Glomerular visceral epithelial cell (primary cell): ENCODE data around the gene TMEM130.
A peak's percentile ranks its signal among the peaks of the same experiment; 100 is the strongest.
"Not testable (repeated sequence)": the region's sequence is repeated elsewhere in the genome, so short reads cannot be mapped to it uniquely, and the experiment has no call there.

Experiments used
- DNase-seq: peaks from one replicate; pipeline ENCODE4 v3.0.0-alpha.2; 2016; ENCODE audit errors: extremely low spot score

TMEM130 gene

DNA sequence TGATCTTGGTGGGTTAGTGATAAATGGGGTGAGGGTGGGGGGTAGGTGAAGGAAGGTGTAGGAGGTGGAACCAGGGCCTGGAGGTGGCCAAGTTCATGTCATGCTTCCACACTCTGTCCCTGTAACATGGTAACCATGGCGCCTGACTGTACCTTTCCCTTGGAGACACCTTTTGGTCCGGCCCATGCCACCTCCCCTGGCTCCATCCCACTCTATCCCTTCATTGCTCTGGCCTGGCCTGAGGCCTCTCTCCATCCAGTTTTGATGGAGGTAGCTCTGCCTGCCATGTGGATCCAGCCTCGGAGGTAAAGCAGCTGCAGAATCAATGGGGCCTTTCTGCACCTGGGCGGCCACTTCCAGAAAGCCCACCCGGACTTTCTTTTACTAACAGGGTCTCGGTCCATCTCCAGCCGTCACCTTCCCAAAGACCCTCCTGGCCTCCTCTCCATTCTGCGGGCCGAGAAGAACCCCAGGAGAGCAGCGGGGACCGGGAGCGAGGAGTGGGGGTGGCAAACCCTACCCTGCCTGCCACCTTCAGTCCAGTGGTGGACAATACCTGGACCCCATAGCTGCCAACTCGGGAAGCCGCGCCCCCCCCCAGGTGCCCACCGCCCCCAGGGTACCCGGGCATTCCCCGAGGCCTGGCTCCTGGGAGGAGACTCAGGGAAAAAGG, 8.0 kb upstream of the TMEM130 start:
- no peak for DNase-seq

DNA sequence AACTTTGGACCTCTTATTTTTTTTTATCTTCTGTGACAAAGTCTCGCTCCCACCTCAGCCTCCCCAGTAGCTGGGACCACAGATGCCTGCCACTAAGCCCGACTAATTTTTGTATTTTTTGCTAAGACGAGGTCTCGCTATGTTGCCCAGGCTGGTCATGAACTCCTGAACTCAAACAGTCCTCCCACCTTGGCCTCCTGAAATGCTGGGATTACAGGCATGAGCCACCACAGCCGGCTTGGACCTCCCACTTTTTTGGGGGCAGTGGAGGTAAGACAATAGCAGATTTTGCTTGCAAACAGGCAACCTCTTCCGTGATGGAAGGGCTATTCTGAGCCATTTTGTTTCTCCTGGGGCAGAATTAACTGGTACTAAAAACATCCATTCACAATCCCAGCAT, 7.3 kb upstream of the TMEM130 start:
- DNase-seq: no peak

DNA sequence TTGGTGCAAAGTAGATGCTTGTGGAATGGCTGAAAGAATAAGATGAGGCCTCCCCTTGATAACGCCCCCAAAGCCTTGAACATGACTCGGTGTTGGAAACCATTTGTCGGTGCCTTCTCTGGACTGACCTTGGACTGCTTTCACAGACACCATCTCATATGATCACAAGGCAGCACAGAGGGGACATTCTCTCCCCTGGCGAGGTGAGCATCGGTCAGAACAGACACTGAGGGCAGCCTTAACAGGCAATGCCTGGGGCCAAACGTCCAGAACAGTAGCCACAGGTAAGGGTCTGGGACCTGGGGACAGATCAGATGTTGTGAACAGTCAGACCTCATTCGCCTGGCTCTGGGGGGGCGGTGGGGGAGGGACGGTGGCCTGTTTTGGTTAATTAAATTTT, 5.7 kb upstream of the TMEM130 start:
- no peak for DNase-seq

DNA sequence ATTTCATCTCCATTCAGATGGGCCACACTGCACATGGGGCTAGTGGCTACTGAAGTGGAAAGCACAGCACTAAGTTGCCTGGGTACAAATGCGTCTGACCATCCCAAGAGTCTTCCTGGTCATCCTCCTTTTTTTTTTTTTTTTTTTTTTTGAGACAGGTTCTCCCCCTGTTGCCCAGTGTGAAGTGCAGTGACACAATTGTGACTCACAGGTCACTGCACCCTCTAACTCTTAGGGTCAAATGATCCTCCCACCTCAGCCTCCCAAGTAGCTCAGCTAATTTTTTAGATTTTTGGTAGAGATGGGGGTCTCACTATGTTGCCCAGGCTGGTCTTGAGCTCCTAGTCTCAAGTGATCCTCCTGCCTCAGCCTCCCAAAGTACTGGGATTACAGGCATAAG, 5.1 kb upstream of the TMEM130 start:
- no peak for DNase-seq

DNA sequence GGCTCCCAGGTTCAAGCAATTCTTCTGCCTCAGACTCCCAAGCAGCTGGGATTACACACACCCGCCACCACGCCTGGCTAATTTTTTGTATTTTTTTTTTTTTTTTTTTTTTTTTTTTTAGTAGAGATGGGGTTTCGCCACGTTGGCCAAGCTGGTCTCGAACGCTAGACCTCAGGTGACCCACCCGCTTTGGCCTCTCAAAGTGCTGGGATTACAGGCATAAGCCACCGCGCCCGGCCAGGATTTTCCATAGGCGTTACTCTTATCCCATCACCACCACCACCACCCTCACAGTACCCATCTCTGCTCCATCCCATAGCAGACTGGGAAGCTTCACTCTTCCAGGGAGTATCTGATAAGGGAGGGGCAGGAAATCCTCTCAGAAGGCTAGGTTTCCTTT, 3.8 kb upstream of the TMEM130 start:
- DNase-seq: not testable (repeated sequence)

DNA sequence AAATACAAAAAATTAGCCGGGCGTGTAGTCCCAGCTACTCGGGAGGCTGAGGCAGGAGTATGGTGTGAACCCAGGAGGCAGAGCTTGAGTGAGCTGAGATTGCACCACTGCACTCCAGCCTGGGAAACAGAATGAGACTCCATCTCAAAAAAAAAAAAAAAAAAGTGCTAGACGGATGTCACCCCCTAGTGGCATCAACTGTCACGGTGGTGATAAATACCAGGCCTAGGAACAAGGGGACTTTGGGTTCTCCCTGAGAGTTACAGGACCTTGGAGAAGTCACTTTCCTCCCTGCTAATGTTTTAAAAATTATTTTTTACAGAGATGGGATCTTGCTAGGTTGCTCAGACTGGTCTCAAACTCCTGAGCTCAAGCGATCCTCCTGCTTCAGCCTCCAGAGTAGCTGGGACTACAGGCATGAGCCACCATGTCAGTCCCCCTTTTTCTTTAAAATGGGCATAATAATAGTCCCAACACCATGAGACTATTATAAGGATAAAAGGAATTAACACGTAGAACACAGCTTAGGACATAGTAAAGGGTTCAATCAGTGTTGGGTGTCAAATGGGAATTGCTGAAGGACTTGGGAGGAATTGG, 2.6 kb upstream of the TMEM130 start:
- no peak for DNase-seq

DNA sequence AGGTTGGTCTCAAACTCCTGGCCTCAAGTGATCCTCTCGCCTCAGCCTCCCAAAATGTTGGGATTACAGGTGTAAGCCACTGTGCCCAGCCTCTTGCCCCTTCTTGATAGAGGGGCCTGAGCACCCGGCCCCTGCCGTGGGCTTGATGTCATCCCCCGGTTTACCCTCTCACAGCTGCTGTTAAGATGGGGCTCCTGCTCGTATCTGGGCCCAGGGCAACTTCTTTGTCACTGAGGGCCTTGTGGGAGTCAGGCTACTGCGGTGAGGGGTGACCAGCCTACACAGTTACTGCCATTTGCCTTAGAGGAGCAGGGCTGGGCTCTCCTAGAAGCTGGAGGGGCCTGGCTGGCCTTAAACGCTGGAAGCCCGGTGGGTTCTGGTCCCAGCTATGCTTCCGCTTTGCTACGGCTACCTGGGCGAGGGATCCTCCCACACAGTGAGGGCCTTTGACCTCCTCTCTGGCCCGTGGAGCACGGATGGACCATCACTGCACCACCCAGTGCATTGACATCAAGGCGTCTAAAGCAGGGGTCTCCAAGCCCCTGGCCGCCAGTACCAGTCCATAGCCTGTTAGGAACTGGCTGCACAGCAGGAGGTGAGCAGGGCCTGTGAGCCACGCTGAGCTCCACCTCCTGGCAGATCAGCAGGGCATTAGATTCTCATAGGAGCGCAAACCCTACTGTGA, 1.1 kb upstream of the TMEM130 start:
- DNase-seq: no peak

DNA sequence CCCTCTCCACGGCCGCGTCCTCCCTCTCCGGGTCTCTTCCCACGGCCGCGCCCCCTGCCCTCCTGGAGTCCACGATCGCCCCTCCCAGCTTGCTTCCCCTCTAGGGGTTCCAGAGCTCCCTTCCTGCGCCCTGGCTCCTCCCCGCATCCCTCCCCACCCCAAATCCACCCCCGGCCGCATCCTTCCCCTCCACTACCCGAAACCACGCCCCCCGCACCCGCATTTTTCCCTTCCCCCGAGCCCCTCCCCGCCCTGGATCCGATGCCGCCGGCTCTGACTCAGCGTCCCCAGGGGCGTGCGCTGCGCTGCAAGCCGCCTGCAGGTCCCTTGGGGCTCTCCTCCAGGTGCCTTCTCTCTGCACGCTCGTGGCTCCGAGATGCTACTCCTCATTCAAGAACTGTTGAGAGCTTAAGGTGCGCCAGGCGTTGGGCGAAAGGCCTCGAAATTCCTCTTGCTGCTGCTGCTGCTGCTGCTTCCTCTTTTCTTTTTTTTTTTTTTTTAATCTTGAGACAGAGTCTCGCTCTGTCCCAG, 372 bp upstream of the TMEM130 start:
- DNase-seq: peak; percentile 44

DNA sequence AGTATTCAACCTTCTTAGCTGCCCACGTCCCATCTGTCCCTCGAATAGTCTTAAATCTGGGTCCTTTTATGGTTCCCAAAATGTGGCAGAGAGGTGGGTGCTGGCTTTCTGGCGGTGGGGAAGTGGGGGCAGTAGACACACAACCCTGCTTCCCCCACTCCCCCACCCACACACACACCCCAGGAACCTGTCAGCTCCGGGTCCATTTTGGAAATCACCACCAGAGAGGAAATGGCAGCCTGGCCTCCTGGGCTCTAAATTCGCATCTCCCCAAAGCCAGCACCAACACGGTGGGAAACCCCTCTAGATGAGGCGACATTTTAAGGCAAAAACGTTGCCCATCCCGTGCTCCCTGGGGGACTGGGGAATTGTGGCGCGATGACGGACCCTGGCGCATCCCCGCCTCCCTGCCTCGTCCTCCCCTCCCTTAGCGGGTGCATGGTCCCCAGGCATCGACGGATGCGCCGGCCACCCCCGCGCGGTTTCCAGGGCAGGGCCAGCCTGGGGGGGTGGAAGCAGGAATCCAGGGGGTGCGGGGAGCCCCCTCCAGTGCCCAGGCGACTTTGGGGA, 702 bp downstream of the TMEM130 start:
- DNase-seq: no peak

DNA sequence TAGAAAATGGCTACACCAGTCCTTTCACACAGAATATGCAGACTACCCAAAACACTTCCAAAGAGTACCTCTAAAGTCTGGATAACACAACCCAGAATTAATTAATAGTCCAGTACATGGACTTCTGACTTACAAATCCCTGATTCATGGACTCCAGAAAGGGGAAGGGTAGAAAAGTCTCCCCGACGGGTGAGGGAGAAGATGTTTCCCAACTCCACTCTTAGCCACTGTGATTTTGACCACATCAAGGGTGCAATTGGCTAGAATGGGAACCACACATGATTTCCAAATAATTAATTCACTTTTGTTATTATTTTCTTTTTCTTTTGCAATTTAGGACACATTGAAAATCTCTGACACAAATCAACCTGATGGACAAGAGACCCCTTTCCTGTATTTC, 1.4 kb downstream of the TMEM130 start:
- DNase-seq: no peak

DNA sequence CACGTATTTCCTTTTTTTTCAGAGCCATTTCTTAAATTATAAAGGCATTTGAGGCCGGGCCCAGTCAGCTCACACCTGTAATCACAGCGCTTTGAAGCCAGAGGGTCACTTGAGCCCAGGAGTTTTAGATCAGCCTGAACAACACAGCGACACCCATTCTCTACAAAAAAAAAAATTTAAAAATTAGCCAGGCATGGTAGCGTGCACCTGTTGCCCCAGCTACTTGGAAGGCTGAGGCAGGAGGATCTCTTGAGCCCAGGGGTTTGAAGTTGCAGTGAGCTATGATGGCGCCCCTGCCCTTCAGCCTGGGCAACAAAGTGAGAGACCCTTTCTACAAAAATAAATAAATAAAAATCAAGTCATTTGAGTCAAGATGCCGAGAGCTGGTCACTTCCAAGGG, 3.0 kb downstream of the TMEM130 start:
- DNase-seq: no peak

DNA sequence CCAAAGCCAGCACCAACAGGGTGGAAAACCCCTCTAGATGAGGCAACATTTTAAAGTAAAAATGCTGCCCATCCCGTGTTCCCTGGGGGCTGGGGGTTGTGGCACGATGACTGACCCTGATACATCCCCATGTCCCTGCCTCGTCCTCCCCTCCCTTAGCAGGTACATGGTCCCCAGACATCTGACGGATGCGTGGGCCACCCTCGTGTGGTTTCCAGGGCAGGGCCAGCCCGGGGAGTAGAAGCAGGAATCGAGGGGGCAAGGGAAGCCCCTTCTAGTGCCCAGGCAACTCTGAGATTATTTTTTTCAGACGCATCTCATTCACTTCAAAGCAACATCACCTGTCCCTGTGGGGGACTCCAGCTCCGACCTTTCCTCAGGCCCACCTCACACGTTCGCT, 3.5 kb downstream of the TMEM130 start:
- DNase-seq: no peak

DNA sequence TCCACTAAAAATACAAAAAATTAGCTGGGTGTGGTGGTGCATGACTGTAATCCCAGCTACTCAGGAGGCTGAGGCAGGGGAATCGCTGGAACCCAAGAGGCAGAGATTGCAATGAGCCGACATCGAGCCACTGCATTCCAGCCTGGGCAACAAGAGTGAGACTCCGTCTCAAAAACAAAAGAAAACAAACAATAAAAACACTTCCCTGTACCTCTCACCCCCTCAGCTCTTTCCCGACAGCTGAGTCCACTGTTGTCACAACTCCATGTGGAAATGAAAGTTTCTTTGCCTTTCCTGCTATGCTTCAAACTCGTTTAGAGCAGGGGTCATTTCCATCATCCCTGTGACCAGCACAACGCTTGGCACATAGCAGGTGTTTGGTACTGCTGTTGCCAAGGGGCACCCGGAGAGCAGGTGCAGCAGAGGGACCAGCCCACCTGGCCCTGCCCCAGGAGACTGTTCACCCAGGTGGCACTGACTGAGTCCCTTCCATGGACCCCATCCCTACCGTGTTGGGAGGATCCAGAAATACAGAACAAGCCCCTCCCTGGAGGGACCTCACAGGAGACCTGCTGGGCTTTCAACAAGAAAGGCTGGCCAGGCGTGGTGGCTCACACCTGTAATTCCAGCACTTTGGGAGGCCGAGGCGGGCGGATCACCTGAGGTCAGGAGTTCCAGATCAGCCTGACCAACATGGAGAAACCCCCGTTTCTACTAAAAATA, 4.9 kb downstream of the TMEM130 start:
- DNase-seq: no peak

DNA sequence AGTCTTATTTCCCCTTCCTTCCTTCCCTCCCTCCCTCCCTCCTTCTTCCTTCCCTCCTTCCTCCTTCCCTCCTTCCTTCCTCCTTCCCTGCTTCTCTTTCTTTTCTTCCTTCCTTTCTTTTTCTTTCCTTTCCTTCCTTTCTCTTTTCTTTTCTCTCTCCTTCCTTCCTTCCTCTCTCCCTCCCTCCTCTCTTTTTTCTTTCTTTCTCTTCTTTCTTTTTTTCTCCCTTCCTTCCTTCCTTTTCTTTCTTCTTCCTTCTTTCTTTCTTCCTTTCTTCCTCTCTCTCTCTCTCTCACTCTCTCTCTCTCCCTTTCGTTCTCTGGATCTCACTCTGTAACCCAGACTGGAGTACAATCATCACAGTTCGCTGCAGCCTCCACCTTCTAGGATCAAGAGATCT, 6.2 kb downstream of the TMEM130 start:
- DNase-seq: no peak

DNA sequence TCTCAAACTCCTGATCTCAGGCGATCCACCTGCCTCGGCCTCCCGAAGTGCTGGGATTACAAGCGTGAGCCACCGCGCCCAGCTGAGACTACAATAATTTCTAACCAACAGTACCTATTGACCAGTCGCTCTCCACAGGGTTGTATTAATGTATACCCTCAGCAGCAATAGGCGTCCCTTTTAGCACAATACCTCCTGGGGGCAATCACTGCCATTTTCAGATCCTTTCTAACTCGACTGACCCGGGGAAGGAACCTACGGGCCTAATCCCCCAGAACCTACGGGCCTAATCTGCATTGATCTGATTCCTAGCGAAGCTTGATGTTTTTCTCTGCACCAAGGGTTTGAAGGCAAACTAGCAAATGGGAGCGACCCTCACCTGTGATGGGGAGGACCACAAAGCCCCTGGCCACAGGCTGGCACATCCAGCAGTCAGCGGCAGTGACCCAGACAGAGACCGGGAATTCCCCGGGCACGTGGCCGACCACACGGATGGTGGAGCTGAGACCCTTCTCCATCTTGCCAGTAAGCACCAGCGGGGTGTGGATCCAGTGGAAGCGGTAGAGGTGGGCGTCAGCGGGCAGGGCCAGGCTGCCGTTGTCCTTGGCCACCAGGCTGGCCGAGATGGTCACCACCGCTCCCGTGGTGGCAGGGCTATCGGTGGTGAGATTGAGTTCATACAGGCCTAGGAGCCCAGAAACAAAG, 6.9 kb downstream of the TMEM130 start:
- DNase-seq: no peak

DNA sequence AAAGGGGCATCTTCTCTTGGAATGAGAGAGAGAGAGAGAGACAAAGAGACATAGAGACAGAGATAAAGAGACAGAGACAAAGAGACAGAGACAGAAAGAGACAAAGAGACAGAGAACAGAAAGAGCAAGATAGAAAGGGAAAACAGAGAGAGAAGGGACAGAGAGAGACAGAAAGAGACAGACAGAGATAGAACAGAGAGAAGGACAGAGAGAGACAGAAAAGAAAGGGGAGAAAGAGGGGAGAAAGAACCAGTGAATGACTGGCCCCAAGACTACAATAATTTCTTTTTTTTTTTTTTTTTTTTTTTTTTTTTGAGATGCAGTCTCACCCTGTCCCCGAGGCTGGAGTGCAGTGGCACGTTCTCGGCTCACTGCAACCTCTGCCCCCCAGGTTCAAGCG, 7.6 kb downstream of the TMEM130 start:
- no peak for DNase-seq

DNA sequence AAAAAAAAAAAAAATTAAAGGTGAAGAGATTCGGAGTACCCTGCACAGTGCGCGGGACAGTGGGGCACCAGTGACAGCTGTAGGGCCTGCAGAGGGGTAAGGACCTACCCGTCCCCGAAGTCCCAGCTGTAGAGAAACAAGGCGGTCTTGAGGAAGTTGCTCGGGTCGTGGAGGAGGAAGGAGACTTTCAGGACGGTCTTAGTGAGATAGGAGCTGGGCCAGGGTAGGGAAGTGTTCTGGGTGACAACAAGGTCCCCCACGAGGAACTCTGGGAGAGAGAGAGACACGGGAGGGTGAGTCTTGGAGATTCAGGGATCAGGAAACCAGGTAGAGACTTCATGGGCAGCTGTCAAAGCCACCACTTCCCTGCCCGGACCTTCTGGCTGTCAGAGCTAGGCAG, 9.7 kb downstream of the TMEM130 start:
- DNase-seq: no peak

DNA sequence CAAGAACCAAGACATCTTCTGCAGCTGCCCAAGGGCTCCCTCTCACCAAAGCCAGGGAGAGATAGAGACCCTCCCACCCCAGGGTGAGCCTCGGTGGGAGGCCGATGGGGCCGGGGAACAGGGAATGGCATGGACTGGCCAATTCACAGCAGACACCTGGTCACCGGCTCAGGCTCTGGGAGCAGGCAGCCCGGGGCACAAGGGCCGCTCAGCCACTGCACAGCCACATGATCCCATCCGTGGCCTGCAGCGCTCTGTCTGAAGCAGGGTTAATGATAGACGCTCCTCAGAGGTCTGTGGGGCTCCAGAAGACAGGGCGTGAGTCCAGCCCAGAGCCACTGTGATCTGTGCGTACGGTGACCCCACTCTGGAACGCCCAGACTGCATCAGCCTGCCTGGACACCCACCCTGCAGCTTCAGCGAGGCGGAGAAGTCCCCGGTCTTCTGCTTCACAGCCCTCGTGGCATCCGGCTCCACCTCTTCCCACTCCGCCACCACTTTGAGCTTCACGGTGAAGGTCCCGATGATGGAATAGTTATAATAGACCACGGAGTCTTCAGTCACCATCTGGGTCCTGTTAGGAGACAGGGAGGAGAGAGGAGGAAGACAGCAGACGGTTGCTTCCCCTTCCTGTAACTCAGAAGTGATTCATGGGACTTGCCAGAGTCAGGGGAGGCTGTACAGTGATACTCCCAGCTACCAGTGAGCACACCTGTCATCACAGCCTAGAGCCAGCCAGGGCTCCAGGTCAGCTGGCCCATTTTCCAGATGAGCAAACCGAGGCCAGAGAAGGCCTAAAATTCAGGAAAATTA, 14.0 kb downstream of the TMEM130 start:
- peak; percentile 55 for DNase-seq

DNA sequence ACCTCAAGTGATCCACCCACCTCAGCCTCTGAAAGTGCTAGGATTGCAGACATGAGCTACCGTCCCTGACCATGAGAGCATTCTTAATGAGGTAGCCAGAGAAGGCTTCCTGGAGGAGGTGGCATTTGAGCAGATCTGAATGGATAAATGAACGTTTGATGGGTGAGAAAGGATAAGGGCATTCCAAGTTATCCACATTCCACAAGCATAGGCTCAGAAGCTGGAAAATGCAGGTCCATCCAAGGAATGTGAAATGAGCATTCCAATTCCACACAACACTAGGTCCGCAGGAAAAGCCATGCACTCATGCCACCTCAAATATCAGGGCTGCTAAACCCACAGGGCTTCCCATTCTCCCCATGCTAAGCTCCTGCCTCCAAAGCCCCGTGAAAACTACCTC, 17.0 kb downstream of the TMEM130 start:
- peak; percentile 40 for DNase-seq

DNA sequence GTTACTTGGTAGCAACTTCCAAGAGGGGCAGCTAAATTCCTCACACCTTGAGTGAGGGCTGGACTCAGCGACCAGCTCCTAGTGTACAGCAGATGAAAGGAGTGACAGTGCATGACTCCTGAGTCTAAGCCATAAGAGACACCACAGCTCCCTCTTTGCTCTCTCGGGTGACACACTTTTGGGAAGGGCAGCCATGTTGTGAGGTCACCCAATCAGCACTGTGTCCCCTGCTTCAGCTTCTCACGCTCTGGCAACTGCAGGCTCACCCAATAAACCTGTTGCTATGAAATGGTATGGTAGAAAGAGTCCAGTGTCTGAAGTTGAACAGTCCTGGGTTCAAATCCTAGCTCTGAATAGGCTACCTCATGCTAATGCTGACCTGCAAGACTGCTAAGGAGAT, 20.9 kb downstream of the TMEM130 start:
- no peak for DNase-seq

DNA sequence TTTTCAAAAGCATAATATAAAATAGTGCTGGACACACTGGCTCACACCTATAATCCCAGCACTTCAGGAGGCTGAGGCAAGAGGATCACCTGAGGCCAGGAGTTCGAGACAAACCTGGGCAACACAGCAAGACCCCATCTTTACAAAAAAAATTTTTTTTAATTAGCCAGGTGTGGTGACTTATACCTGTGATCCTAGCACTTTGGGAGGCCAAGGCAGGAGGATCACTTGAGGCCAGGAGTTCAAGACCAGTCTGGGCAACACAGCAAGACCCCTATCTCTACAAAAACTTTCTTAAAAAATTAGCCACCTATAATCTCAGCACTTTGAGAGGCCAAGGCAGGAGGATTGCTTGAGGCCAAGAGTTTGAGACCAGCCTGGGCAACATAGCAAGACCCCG, 27.3 kb downstream of the TMEM130 start:
- not testable (repeated sequence) for DNase-seq
